Esophagus muscularis mucosa (tissue), 4 donors: ENCODE results near the gene SDR9C7. TPM values are rescaled to one million over a fixed set of nuclear protein-coding genes. Genes with fewer than 3 reads are reported as not detected.

Experiments
- DNase-seq: peaks from one replicate; pipeline ENCODE4 v3.0.0-alpha.2; 2017; ENCODE audit errors: extremely low spot score
- H3K27ac ChIP-seq, 4 donors: fragments of 200-600 bp; sonication (generic); replicated peaks in 1 of 4; 1 replicate in 3 of 4; 2 replicates in 1 of 4; pipeline ENCODE4 v1.5.1; 2016 to 2019; ENCODE audit warnings: mild to moderate bottlenecking in 1 of 4
- H3K27me3 ChIP-seq, 4 donors: fragments of 200-600 bp; sonication (generic); one replicate each; pipeline versions ENCODE4 v1.5.1 to v1.6.0; 2016 to 2019
- H3K36me3 ChIP-seq, 4 donors: fragments of 200-600 bp; sonication (generic); one replicate each; pipeline ENCODE4 v1.5.1; 2016 to 2019
- H3K4me1 ChIP-seq, 4 donors: fragments of 200-600 bp; sonication (generic); one replicate each; pipeline ENCODE4 v1.5.1; 2016 to 2019
- H3K4me3 ChIP-seq, 4 donors: fragments of 200-600 bp; sonication (generic); 1 replicate in 2 of 4; 2 replicates in 2 of 4; pipeline ENCODE4 v1.5.1; 2016 to 2019; ENCODE audit warnings: mild to moderate bottlenecking in 4 of 4, moderate library complexity in 1 of 4
- H3K9me3 ChIP-seq, 4 donors: fragments of 200-600 bp; sonication (generic); 1 replicate in 3 of 4; 2 replicates in 1 of 4; pipeline ENCODE4 v1.5.1; 2016 to 2019
- CTCF ChIP-seq, 3 experiments: fragments of 200-600 bp in 2 of 3; fragments of 450-650 bp in 1 of 3; sonication (generic) in 2 of 3; IDR thresholded peaks; one replicate each; pipeline ENCODE4 v1.5.1; 2017 to 2019; ENCODE audit warnings: antibody characterized with exemption in 3 of 3, mild to moderate bottlenecking in 2 of 3, moderate library complexity in 1 of 3
- EP300 ChIP-seq: sonication (generic); formaldehyde crosslinking; IDR thresholded peaks from one replicate; pipeline ENCODE4 v1.6.1; 2017; ENCODE audit warnings: antibody characterized with exemption
- POLR2A ChIP-seq: fragments of 450-650 bp; IDR thresholded peaks from one replicate; pipeline ENCODE4 v1.6.1; 2017; ENCODE audit warnings: antibody characterized with exemption, moderate library complexity, mild to moderate bottlenecking, low read depth
- POLR2AphosphoS5 ChIP-seq, 2 donors: sonication (generic); formaldehyde crosslinking; IDR thresholded peaks; one replicate each; pipeline ENCODE4 v1.6.1; 2017; ENCODE audit warnings: antibody characterized with exemption in 2 of 2
- WGBS: methylation state at CpG from one replicate; pipeline ENCODE4 v1.1.5; 2018; 5-methylcytosine and 5-hydroxymethylcytosine counted together
- intact Hi-C: fragments of 100-400 bp; cut with DNase I; formaldehyde crosslinking; loops from one replicate; pipeline ENCODE4 v1.15.1; 2023
- total RNA-seq, 4 donors: library from RNA; depleted of rRNA; stranded (reverse); fragments of >200 nt; gene quantifications; one replicate each; pipeline versions ENCODE4 v1.1.0 to v1.2.1, GENCODE V29; 2016

Gene SDR9C7
- total RNA-seq, 4 donors from 2014 or later, result 0.40 to 0.42 TPM; not detected in 2

- no peaks in the 10 kb centered on the region for H3K27me3 ChIP-seq
- intact Hi-C loops, result no loop called here
- WGBS, result 77% methylated on average over 5 of the region's 5 CpGs
- no peak overlapping the region for H3K4me3 ChIP-seq
- no peaks in the 10 kb centered on the region for H3K36me3 ChIP-seq
- peak; percentile 81 for DNase-seq
- H3K4me1 ChIP-seq, result no peaks in the 10 kb centered on the region
- H3K9me3 ChIP-seq, result peaks cover 0 to 26% (median 19%) of the 10 kb centered on the region in 4 donors
- H3K27ac ChIP-seq, result no peak overlapping the region
- no peak for TF ChIP-seq CTCF (IDR thresholded peaks at IDR 0.05)
- TF ChIP-seq POLR2AphosphoS5 (IDR thresholded peaks at IDR 0.05), result no peak
- TF ChIP-seq EP300, result no peak
- no peak for TF ChIP-seq POLR2A
Observed at GRCh38 chr12:56900583-56900982, 33.6 kb downstream of the SDR9C7 start.

- DNase-seq, result peak; percentile 60
- no peak for TF ChIP-seq POLR2AphosphoS5 (IDR thresholded peaks at IDR 0.05)
- TF ChIP-seq POLR2A, result no peak
- TF ChIP-seq EP300, result no peak
- no peak for TF ChIP-seq CTCF (IDR thresholded peaks at IDR 0.05)
- WGBS, result 74% methylated on average over 1 of the region's 1 CpG
- no peak overlapping the region for H3K4me3 ChIP-seq
- H3K9me3 ChIP-seq, result peaks cover 0 to 26% (median 19%) of the 10 kb centered on the region in 4 donors
- H3K27ac ChIP-seq, result no peak overlapping the region
- intact Hi-C loops, result no loop called here
- H3K27me3 ChIP-seq, result no peaks in the 10 kb centered on the region
- no peaks in the 10 kb centered on the region for H3K4me1 ChIP-seq
- H3K36me3 ChIP-seq, result no peaks in the 10 kb centered on the region
Observed at GRCh38 chr12:56898938-56899337, 35.3 kb downstream of the SDR9C7 start.

GRCh38 chr12:56897844-56898361 lies 36.3 kb downstream of the SDR9C7 start:
- no peaks in the 10 kb centered on the region for H3K27me3 ChIP-seq
- DNase-seq, result peak; percentile 3
- H3K36me3 ChIP-seq, result no peaks in the 10 kb centered on the region
- intact Hi-C loops, result no loop called here
- peaks cover 0 to 26% (median 19%) of the 10 kb centered on the region in 4 donors for H3K9me3 ChIP-seq
- no peak for TF ChIP-seq POLR2AphosphoS5 (IDR thresholded peaks at IDR 0.05)
- TF ChIP-seq EP300, result no peak
- TF ChIP-seq POLR2A, result no peak
- no peak for TF ChIP-seq CTCF (IDR thresholded peaks at IDR 0.05)
- no peak overlapping the region for H3K4me3 ChIP-seq
- no peaks in the 10 kb centered on the region for H3K4me1 ChIP-seq
- no peak overlapping the region for H3K27ac ChIP-seq

GRCh38 chr12:56896082-56896481 lies 38.1 kb downstream of the SDR9C7 start:
- intact Hi-C loops, result no loop called here
- DNase-seq, result peak; percentile 60
- 47% methylated on average over 1 of the region's 1 CpG for WGBS
- Histone ChIP-seq H3K9me3 (peaks cover 0 to 16% (median 13%) of the 10 kb centered on the region in 4 donors), H3K27ac (no peak overlapping the region), H3K27me3 (no peaks in the 10 kb centered on the region), H3K4me1 (no peaks in the 10 kb centered on the region), H3K4me3 (no peak overlapping the region), H3K36me3 (no peaks in the 10 kb centered on the region)
- no peak for TF ChIP-seq CTCF (IDR thresholded peaks at IDR 0.05)
- TF ChIP-seq EP300, result no peak
- TF ChIP-seq POLR2A, result no peak
- no peak for TF ChIP-seq POLR2AphosphoS5 (IDR thresholded peaks at IDR 0.05)
